HEK293T (cell line): ENCODE results near the gene C9orf85.
"Not testable (repeated sequence)": the region's sequence is repeated elsewhere in the genome, so short reads cannot be mapped to it uniquely, and the experiment has no call there.

ENCODE experiments used
- CTCF ChIA-PET: fragments of 350-600 bp; formaldehyde crosslinking; extraction: SDS; loops from one replicate; lab custom pipeline; 2021; ENCODE audit warnings: antibody characterized with exemption, inconsistent platforms; lab: Yijun Ruan, JAX
- POLR2A ChIA-PET: fragments of 350-600 bp; formaldehyde crosslinking; extraction: SDS; loops from one replicate; lab custom pipeline; 2020; ENCODE audit warnings: antibody characterized with exemption, inconsistent platforms; lab: Yijun Ruan, JAX
- DNase-seq: peaks from one replicate; pipeline ENCODE4 v3.0.0; 2012; ENCODE audit warnings: mixed read lengths; ENCODE audit errors: extremely low spot score
- ARNT ChIP-seq: fragments of 450-650 bp; IDR thresholded peaks from 2 replicates; pipeline ENCODE4 v1.6.1; 2017; ENCODE audit warnings: mild to moderate bottlenecking
- BHLHE40 ChIP-seq: fragments of 450-650 bp; IDR thresholded peaks from 2 replicates; pipeline ENCODE4 v1.6.1; 2016; ENCODE audit warnings: mild to moderate bottlenecking, moderate library complexity, borderline replicate concordance
- CTBP1 ChIP-seq: fragments of 450-650 bp; IDR thresholded peaks from 2 replicates; pipeline ENCODE4 v1.6.1; 2016; ENCODE audit warnings: borderline replicate concordance
- ELF4 ChIP-seq: fragments of 450-650 bp; IDR thresholded peaks from 2 replicates; pipeline ENCODE4 v1.6.1; 2017; ENCODE audit warnings: antibody characterized with exemption
- FOXA1 ChIP-seq: fragments of 450-650 bp; IDR thresholded peaks from 2 replicates; pipeline ENCODE4 v1.6.1; 2016; ENCODE audit warnings: mild to moderate bottlenecking
- FOXK2 ChIP-seq: fragments of 450-650 bp; IDR thresholded peaks from 2 replicates; pipeline ENCODE4 v1.6.1; 2016; ENCODE audit warnings: mild to moderate bottlenecking
- FOXM1 ChIP-seq: fragments of 450-650 bp; IDR thresholded peaks from 2 replicates; pipeline ENCODE4 v1.6.1; 2017; ENCODE audit warnings: mild to moderate bottlenecking, borderline replicate concordance
- HDGF ChIP-seq: fragments of 450-650 bp; IDR thresholded peaks from 2 replicates; pipeline ENCODE4 v1.6.1; 2017; ENCODE audit warnings: antibody characterized with exemption, borderline replicate concordance
- L3MBTL2 ChIP-seq: fragments of 450-650 bp; conservative IDR thresholded peaks from 2 replicates; pipeline ENCODE4 v1.6.1; 2016; ENCODE audit warnings: mild to moderate bottlenecking
- LEF1 ChIP-seq: fragments of 450-650 bp; IDR thresholded peaks from 2 replicates; pipeline ENCODE4 v1.6.1; 2017; ENCODE audit warnings: mild to moderate bottlenecking, borderline replicate concordance
- NFRKB ChIP-seq: fragments of 450-650 bp; IDR thresholded peaks from 2 replicates; pipeline ENCODE4 v1.6.1; 2016; ENCODE audit warnings: mild to moderate bottlenecking, moderate library complexity
- PKNOX1 ChIP-seq: fragments of 450-650 bp; IDR thresholded peaks from 2 replicates; pipeline ENCODE4 v1.6.1; 2016
- SP1 ChIP-seq: fragments of 450-650 bp; IDR thresholded peaks from 2 replicates; pipeline ENCODE4 v1.6.1; 2017
- SUZ12 ChIP-seq: fragments of 450-650 bp; IDR thresholded peaks from 2 replicates; pipeline ENCODE4 v1.6.1; 2016; ENCODE audit warnings: mild to moderate bottlenecking
- TARDBP ChIP-seq: fragments of 450-650 bp; IDR thresholded peaks from 2 replicates; pipeline ENCODE4 v1.6.1; 2016
- ZNF384 ChIP-seq: fragments of 450-650 bp; IDR thresholded peaks from 2 replicates; pipeline ENCODE4 v1.6.1; 2016

The C9orf85 gene

GRCh38 chr9:71897577-71897976 lies 13.9 kb upstream of the C9orf85 start:
- CTCF ChIA-PET = interaction anchor here (1.0 kb wide), 1 partner anchor 11 kb away, joined by 3 read pairs; no protein-coding TSS in a partner anchor
- DNase-seq = no peak
- TF ChIP-seq L3MBTL2 = no peak
- no peak for TF ChIP-seq CTBP1
- TF ChIP-seq FOXA1 = no peak
- TF ChIP-seq ZNF384 = no peak
- no peak for TF ChIP-seq NFRKB
- TF ChIP-seq LEF1 = no peak
- TF ChIP-seq SUZ12 = no peak
- TF ChIP-seq TARDBP = no peak
- no peak for TF ChIP-seq HDGF
- no peak for TF ChIP-seq FOXK2
- no peak for TF ChIP-seq SP1
- TF ChIP-seq BHLHE40 = no peak
- TF ChIP-seq ARNT = no peak
- no peak for TF ChIP-seq FOXM1
- POLR2A ChIA-PET = no interaction called here

- CTCF ChIA-PET = interaction anchor here (0.8 kb wide), 1 partner anchor 126 kb away, joined by 3 read pairs; no protein-coding TSS in a partner anchor
- DNase-seq, POLR2A ChIA-PET: not testable (repeated sequence)
These were observed 12.7 kb upstream of the C9orf85 start for GRCh38 chr9:71898756-71899155.

- no peak for DNase-seq
- POLR2A ChIA-PET = no interaction called here
- TF ChIP-seq HDGF (no peak), ZNF384 (no peak), TARDBP (no peak), LEF1 (no peak), NFRKB (no peak), SUZ12 (no peak), PKNOX1 (no peak), ELF4 (no peak), FOXA1 (no peak), ARNT (no peak), BHLHE40 (no peak), FOXM1 (no peak), SP1 (no peak), CTBP1 (no peak)
- CTCF ChIA-PET = no interaction called here
These were observed 9.5 kb upstream of the C9orf85 start for GRCh38 chr9:71901695-71902597.

GRCh38 chr9:71904076-71904475 lies 7.4 kb upstream of the C9orf85 start:
- CTCF ChIA-PET = no interaction called here
- no peak for DNase-seq
- POLR2A ChIA-PET = no interaction called here
- TF ChIP-seq FOXA1 (no peak), HDGF (no peak), L3MBTL2 (no peak), ARNT (no peak), SUZ12 (no peak), ELF4 (no peak), ZNF384 (no peak), CTBP1 (no peak), SP1 (no peak), LEF1 (no peak), FOXK2 (no peak), BHLHE40 (no peak), NFRKB (no peak), FOXM1 (no peak), PKNOX1 (no peak), TARDBP (no peak)

GRCh38 chr9:71908825-71909224 lies 2.6 kb upstream of the C9orf85 start:
- POLR2A ChIA-PET = no interaction called here
- DNase-seq = no peak
- TF ChIP-seq HDGF (no peak), SP1 (no peak), ZNF384 (no peak), FOXA1 (no peak), TARDBP (no peak), CTBP1 (no peak), ARNT (no peak), NFRKB (no peak), ELF4 (no peak), FOXM1 (no peak), FOXK2 (no peak), SUZ12 (no peak), BHLHE40 (no peak), L3MBTL2 (no peak), LEF1 (no peak), PKNOX1 (no peak)
- CTCF ChIA-PET = no interaction called here
